Gastrocnemius medialis (tissue), 4 donors: ENCODE data around the gene RAB12.

ENCODE experiments used
- POLR2A ChIP-seq, 2 donors: fragments of 450-650 bp; IDR thresholded peaks; one replicate each; pipeline ENCODE4 v1.6.1; 2017; ENCODE audit warnings: antibody characterized with exemption in 2 of 2, mild to moderate bottlenecking in 2 of 2, moderate library complexity in 2 of 2
- TF ChIP-seq, protein P1 (sequence below), 5 experiments: fragments of 450-650 bp in 3 of 5; fragments of 200-600 bp in 2 of 5; sonication (generic) in 2 of 5; IDR thresholded peaks in 4 of 5; conservative IDR thresholded peaks in 1 of 5; 1 replicate in 4 of 5; 2 replicates in 1 of 5; pipeline ENCODE4 v1.5.1; 2016 to 2019; ENCODE audit warnings: antibody characterized with exemption in 5 of 5, mild to moderate bottlenecking in 3 of 5, moderate library complexity in 3 of 5

GRCh38 chr18:8609659-8610458, 622 bp downstream of the RAB12 start:
- TF ChIP-seq POLR2A (IDR thresholded peaks at IDR 0.05): no peak
- TF ChIP-seq, protein P1, sequence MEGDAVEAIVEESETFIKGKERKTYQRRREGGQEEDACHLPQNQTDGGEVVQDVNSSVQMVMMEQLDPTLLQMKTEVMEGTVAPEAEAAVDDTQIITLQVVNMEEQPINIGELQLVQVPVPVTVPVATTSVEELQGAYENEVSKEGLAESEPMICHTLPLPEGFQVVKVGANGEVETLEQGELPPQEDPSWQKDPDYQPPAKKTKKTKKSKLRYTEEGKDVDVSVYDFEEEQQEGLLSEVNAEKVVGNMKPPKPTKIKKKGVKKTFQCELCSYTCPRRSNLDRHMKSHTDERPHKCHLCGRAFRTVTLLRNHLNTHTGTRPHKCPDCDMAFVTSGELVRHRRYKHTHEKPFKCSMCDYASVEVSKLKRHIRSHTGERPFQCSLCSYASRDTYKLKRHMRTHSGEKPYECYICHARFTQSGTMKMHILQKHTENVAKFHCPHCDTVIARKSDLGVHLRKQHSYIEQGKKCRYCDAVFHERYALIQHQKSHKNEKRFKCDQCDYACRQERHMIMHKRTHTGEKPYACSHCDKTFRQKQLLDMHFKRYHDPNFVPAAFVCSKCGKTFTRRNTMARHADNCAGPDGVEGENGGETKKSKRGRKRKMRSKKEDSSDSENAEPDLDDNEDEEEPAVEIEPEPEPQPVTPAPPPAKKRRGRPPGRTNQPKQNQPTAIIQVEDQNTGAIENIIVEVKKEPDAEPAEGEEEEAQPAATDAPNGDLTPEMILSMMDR (IDR thresholded peaks at IDR 0.05 in 4 of 5, conservative IDR thresholded peaks at IDR 0.05 in 1 of 5): no peak
